ENCODE measurements around the gene PYDC1. TPM values are rescaled to one million over a fixed set of nuclear protein-coding genes. Genes with fewer than 3 reads are reported as not detected.

Gene PYDC1
- total RNA-seq (2013), result not detected
- polyA plus RNA-seq, result not detected
- not detected in 2 replicates for polyA minus RNA-seq
- total RNA-seq, result 0 to 0.12 (median 0) reads per million in 11 experiments

DNA sequence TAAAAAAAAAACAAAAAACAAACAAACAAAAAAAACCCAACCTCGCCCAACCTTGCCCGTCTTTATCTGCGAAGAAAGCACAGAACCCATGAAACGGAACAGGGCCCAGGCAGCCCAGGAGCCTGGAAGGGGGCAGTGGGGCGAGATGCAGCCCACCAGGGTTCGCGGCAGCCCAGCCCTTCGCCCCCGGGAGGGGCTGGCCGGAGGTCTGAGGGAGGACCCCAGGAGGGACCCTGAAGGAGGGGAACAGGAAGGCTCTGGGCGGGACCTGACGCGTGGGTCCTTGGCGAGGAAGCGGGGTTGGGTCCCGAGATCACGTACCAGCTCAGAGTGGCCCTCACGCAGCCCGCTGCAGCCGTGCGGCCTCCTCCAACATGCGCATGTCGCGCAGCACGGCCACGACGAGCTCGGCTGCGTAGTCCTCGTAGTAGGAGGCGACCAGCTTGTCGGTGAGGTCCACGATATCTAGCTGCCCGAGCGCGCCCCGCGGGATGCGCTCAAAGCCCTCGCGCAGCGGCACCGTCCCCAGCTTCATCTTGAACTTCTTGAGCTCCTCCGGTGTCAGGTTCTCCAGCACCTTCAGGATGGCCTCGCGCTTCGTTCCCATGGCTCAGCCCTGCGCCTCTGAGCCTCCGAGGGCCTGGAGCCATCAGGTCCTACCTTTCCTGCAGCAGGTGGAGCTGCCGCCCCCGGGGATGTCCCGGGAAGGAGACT, at the start of gene PYDC1:
TSS of gene PYDC1 (minus strand) at position 714 of the 714 bp plus-strand sequence. CDS start at position 607, 107 bp downstream.
- Histone ChIP-seq H3K4me1 (ENCODE audit: control insufficient read depth in 1 of 2, insufficient read depth in 2 of 2, low read length in 2 of 2) (peaks cover 34 to 41% of the 10 kb centered on the region in 2 donors), H3K36me3 (replicated peaks in 1 of 2; ENCODE audit: control insufficient read depth in 1 of 2, insufficient read depth in 2 of 2, low read length in 2 of 2) (no peaks in the 10 kb centered on the region), H3K9ac (ENCODE audit: insufficient read depth, low read length, poor library complexity, severe bottlenecking) (peak within 1 kb of the TSS; percentile 19), H3K79me2 (ENCODE audit: insufficient read depth, low read length) (no peaks in the 10 kb centered on the region), H3K27me3 (ENCODE audit: control insufficient read depth in 2 of 2, insufficient read depth in 2 of 2, low read length in 2 of 2) (peaks cover 9 to 55% of the 10 kb centered on the region in 2 donors), H3K4me3 (replicated peaks in 1 of 3; ENCODE audit: low read depth in 2 of 3, low read length in 3 of 3) (peak within 1 kb of the TSS in 2 of 3 experiments; percentile 52 to 79), H4K20me1 (ENCODE audit: insufficient read depth, low read length) (no peaks in the 10 kb centered on the region), H3K4me2 (replicated peaks; ENCODE audit: extremely low read depth, low read length, poor library complexity, severe bottlenecking) (peak within 1 kb of the TSS; percentile 90), H3K27ac (ENCODE audit: low read depth in 1 of 2, low read length in 2 of 2) (no peak within 1 kb of the TSS), H2AFZ (ENCODE audit: insufficient read depth, low read depth, low read length, poor library complexity, severe bottlenecking) (peak within 1 kb of the TSS; percentile 89), H3K9me3 (replicated peaks in 1 of 2; ENCODE audit: control insufficient read depth in 1 of 2, insufficient read depth in 1 of 2, low read length in 2 of 2) (peaks cover 0 to 4% of the 10 kb centered on the region in 2 donors)
- peak within 1 kb of the TSS; percentile 81 to 97 for H3K4me3 Mint-ChIP-seq
- H3K4me1 Mint-ChIP-seq, result peaks cover 42% of the 10 kb centered on the region
- WGBS (ENCODE audit: insufficient coverage), result 2% methylated on average over 52 of the region's 52 CpGs
- H3K27me3 Mint-ChIP-seq (ENCODE audit: low read depth in 3 of 3), result peaks cover 65 to 77% (median 65%) of the 10 kb centered on the region in 3 donors
- TF ChIP-seq, protein P1, sequence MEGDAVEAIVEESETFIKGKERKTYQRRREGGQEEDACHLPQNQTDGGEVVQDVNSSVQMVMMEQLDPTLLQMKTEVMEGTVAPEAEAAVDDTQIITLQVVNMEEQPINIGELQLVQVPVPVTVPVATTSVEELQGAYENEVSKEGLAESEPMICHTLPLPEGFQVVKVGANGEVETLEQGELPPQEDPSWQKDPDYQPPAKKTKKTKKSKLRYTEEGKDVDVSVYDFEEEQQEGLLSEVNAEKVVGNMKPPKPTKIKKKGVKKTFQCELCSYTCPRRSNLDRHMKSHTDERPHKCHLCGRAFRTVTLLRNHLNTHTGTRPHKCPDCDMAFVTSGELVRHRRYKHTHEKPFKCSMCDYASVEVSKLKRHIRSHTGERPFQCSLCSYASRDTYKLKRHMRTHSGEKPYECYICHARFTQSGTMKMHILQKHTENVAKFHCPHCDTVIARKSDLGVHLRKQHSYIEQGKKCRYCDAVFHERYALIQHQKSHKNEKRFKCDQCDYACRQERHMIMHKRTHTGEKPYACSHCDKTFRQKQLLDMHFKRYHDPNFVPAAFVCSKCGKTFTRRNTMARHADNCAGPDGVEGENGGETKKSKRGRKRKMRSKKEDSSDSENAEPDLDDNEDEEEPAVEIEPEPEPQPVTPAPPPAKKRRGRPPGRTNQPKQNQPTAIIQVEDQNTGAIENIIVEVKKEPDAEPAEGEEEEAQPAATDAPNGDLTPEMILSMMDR (IDR thresholded peaks at IDR 0.05), result no peak
- peaks cover 0 to 10% (median 7%) of the 10 kb centered on the region in 7 donors for H3K9me3 Mint-ChIP-seq
- peaks cover 16 to 17% of the 10 kb centered on the region in 2 donors for H3K36me3 Mint-ChIP-seq
- DNase-seq, result peak in 1 of 3 donors; percentile 36
- intact Hi-C loops (cut with micrococcal nuclease), result loop anchor here (2.0 to 10.0 kb wide), 3 partner anchors 14 to 62 kb away; partner anchors contain the start of genes ITGAM (in 2 of the 2), PRSS36 (in 1 of the 2) and PYCARD (in 1 of the 2)
- peak within 1 kb of the TSS in 2 of 7 donors; percentile 9 to 88 for H3K27ac Mint-ChIP-seq

DNA sequence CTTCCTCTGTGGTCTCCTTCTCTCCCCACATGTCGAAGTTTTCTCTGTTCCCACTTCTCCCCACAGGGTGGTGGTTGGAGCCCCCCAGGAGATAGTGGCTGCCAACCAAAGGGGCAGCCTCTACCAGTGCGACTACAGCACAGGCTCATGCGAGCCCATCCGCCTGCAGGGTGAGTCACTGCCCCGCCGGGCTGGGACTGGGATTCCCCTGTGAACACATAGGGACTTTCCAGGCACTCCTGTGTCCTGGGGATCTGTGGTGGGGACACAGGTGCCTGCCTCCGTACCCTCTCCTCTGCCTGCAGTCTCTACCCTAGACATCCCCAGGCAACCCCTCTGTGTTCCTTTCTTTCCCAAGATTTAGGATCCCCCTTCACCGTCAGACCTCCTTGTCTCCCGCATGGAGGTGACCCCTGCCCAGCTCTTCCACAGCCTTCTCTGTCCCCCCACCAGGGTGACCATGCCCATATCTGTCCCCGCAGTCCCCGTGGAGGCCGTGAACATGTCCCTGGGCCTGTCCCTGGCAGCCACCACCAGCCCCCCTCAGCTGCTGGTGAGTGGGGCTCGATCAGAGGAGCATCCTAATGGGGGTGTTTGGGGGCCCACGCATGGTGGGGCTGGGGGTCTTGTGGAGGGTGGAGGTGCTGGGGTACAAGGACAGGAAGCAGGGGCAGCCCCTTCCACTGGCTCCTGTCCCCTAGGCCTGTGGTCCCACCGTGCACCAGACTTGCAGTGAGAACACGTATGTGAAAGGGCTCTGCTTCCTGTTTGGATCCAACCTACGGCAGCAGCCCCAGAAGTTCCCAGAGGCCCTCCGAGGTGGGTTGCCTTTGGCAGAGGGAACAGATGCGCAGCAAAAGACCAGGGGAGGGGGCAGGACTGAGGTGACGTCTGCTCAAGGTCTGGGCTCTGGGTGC, 48.7 kb upstream of the PYDC1 start:
- Histone ChIP-seq H3K4me3 (replicated peaks in 1 of 3; ENCODE audit: low read depth in 2 of 3, low read length in 3 of 3) (no peak overlapping the region), H3K36me3 (replicated peaks in 1 of 2; ENCODE audit: control insufficient read depth in 1 of 2, insufficient read depth in 2 of 2, low read length in 2 of 2) (peaks cover 43 to 55% of the 10 kb centered on the region in 2 donors), H3K79me2 (ENCODE audit: insufficient read depth, low read length) (peaks cover 82% of the 10 kb centered on the region), H3K27ac (ENCODE audit: low read depth in 1 of 2, low read length in 2 of 2) (peak overlapping the region in 1 of 2 donors; percentile 75), H3K27me3 (ENCODE audit: control insufficient read depth in 2 of 2, insufficient read depth in 2 of 2, low read length in 2 of 2) (no peaks in the 10 kb centered on the region), H3K9me3 (replicated peaks in 1 of 2; ENCODE audit: control insufficient read depth in 1 of 2, insufficient read depth in 1 of 2, low read length in 2 of 2) (no peaks in the 10 kb centered on the region), H3K4me2 (replicated peaks; ENCODE audit: extremely low read depth, low read length, poor library complexity, severe bottlenecking) (no peak overlapping the region), H3K9ac (ENCODE audit: insufficient read depth, low read length, poor library complexity, severe bottlenecking) (peak overlapping the region; percentile 24), H2AFZ (ENCODE audit: insufficient read depth, low read depth, low read length, poor library complexity, severe bottlenecking) (no peak overlapping the region), H3K4me1 (ENCODE audit: control insufficient read depth in 1 of 2, insufficient read depth in 2 of 2, low read length in 2 of 2) (peaks cover 49 to 59% of the 10 kb centered on the region in 2 donors), H4K20me1 (ENCODE audit: insufficient read depth, low read length) (peaks cover 97% of the 10 kb centered on the region)
- Mint-ChIP-seq H3K4me1 (peaks cover 55% of the 10 kb centered on the region), H3K4me3 (peak overlapping the region; percentile 37 to 81), H3K36me3 (peaks cover 61 to 75% of the 10 kb centered on the region in 2 donors), H3K27ac (peak overlapping the region; percentile 67 to 89 (median 79)), H3K27me3 (ENCODE audit: low read depth in 3 of 3) (peaks cover 0 to 8% (median 2%) of the 10 kb centered on the region in 3 donors), H3K9me3 (peaks cover 0 to 5% (median 0%) of the 10 kb centered on the region in 7 donors)
- WGBS (ENCODE audit: insufficient coverage), result 27% methylated on average over 16 of the region's 20 CpGs
- TF ChIP-seq, protein P1 (IDR thresholded peaks at IDR 0.05), result no peak
- DNase-seq, result peak; percentile 78 to 90 (median 81)
- intact Hi-C loops (cut with micrococcal nuclease), result loop anchor here in 1 of 2 donors (10.0 kb wide), 1 partner anchor 151 kb away; the partner anchor contains the start of gene KAT8
